ENCODE measurements around the gene PCBP3. TPM values are rescaled to one million over a fixed set of nuclear protein-coding genes. Genes with fewer than 3 reads are reported as not detected.

The PCBP3 gene
- total and polyA plus RNA-seq, 4 donors = 0.36 to 1.6 (median 0.42) TPM

DNA sequence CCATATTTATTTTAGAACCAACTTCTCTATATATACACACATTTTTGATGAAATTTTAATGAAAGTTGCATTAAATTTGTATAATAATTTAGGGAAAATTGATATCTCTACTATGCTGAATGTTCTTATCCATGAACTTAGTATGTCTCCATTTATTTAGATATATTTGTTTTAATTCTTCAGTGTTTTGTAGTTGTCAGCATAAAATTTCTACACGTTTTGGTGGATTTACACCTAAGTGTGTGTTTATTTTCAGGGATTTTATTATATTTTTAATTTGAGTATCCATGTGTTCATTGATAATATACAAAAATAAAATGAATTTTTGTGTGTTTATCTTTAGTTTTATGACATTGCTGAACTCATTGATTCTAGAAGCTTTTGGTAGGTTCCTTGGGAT is 36.7 kb downstream of the PCBP3 start (continued):
- no peak for TF ChIP-seq ZBTB33 (IDR thresholded peaks at IDR 0.05)
- TF ChIP-seq FOXA1 (IDR thresholded peaks at IDR 0.05) = no peak
- no peak for TF ChIP-seq EGR1 (IDR thresholded peaks at IDR 0.05; ENCODE audit: low read depth in 2 of 2)

GRCh38 chr21:45695086-45695485 is 51.6 kb downstream of the PCBP3 start:
- no peaks in the 10 kb centered on the region for H3K36me3 ChIP-seq (ENCODE audit: control insufficient read depth in 4 of 4, insufficient read depth in 3 of 4, low read depth in 1 of 4, low read length in 3 of 4)
- WGBS = 25% methylated on average over 2 of the region's 2 CpGs
- TF ChIP-seq FOXA1 (IDR thresholded peaks at IDR 0.05) = no peak
- no peak for TF ChIP-seq FOXA2 (IDR thresholded peaks at IDR 0.05)
- TF ChIP-seq TAF1 (conservative IDR thresholded peaks at IDR 0.05) = no peak
- no peaks in the 10 kb centered on the region for H3K9me3 ChIP-seq (ENCODE audit: control insufficient read depth in 4 of 4, low read length in 3 of 4)
- no peak overlapping the region for H3K9ac ChIP-seq (ENCODE audit: low read depth in 1 of 2, low read length in 2 of 2)
- no peaks in the 10 kb centered on the region for H3K4me1 ChIP-seq (ENCODE audit: control insufficient read depth in 4 of 4, insufficient read depth in 4 of 4, low read length in 3 of 4)
- DNase-seq (ENCODE audit: low spot score) = no peak
- H3K27ac ChIP-seq (ENCODE audit: low read depth in 1 of 2, low read length in 2 of 2) = no peak overlapping the region
- H3K4me3 ChIP-seq (ENCODE audit: low read depth in 1 of 3, low read length in 3 of 3) = no peak overlapping the region
- H3K27me3 ChIP-seq (ENCODE audit: control insufficient read depth in 4 of 4, insufficient read depth in 4 of 4, low read length in 3 of 4) = no peaks in the 10 kb centered on the region

GRCh38 chr21:45698493-45699184 is 55.1 kb downstream of the PCBP3 start:
- Histone ChIP-seq H3K4me3 (ENCODE audit: low read depth in 1 of 3, low read length in 3 of 3) (no peak overlapping the region), H3K36me3 (ENCODE audit: control insufficient read depth in 4 of 4, insufficient read depth in 3 of 4, low read depth in 1 of 4, low read length in 3 of 4) (no peaks in the 10 kb centered on the region), H3K9ac (ENCODE audit: low read depth in 1 of 2, low read length in 2 of 2) (no peak overlapping the region), H3K27ac (ENCODE audit: low read depth in 1 of 2, low read length in 2 of 2) (no peak overlapping the region), H3K27me3 (ENCODE audit: control insufficient read depth in 4 of 4, insufficient read depth in 4 of 4, low read length in 3 of 4) (no peaks in the 10 kb centered on the region), H3K9me3 (ENCODE audit: control insufficient read depth in 4 of 4, low read length in 3 of 4) (no peaks in the 10 kb centered on the region), H3K4me1 (ENCODE audit: control insufficient read depth in 4 of 4, insufficient read depth in 4 of 4, low read length in 3 of 4) (no peaks in the 10 kb centered on the region)
- no peak for DNase-seq (ENCODE audit: low spot score)
- WGBS = 57% methylated on average over 3 of the region's 3 CpGs
- TF ChIP-seq CTCF (IDR thresholded peaks at IDR 0.05; ENCODE audit: low read depth, low read length, missing input control) (no peak), NR2F2 (IDR thresholded peaks at IDR 0.05) (no peak), EGR1 (IDR thresholded peaks at IDR 0.05; ENCODE audit: low read depth in 2 of 2) (no peak), RXRA (IDR thresholded peaks at IDR 0.05) (no peak), TAF1 (conservative IDR thresholded peaks at IDR 0.05) (no peak), HNF4G (IDR thresholded peaks at IDR 0.05) (no peak), GABPA (IDR thresholded peaks at IDR 0.05 in 1 of 2, conservative IDR thresholded peaks at IDR 0.05 in 1 of 2) (no peak), YY1 (IDR thresholded peaks at IDR 0.05) (no peak), FOXA2 (IDR thresholded peaks at IDR 0.05) (no peak), RAD21 (IDR thresholded peaks at IDR 0.05) (no peak), SP1 (IDR thresholded peaks at IDR 0.05) (no peak)
- TF ChIP-seq, protein P1, sequence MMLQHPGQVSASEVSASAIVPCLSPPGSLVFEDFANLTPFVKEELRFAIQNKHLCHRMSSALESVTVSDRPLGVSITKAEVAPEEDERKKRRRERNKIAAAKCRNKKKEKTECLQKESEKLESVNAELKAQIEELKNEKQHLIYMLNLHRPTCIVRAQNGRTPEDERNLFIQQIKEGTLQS (IDR thresholded peaks at IDR 0.05) = no peak
